ENCODE data around the gene SLCO1B1.

Gene SLCO1B1

DNA sequence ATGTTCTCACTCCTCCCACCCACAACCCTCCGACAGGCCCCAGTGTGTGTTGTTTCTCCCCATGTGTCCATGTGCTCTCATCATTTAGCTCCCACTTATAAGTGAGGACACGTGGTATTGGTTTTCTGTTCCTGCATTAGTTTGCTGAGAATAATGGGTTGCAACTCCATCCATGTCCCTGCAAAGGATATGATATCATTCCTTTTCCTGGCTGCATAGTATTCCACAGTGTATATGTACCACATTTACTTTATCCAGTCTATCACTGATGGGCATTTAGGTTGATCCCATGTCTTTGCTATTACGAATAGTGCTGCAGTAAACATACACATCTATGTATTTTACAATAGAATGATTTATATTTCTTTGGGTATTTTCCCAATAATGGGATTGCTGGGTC lies 126.2 kb downstream of the SLCO1B1 start:
- H3K9me3 ChIP-seq (ENCODE audit: insufficient read depth, low read depth, low read length) = no peaks in the 10 kb centered on the region
- H3K4ac ChIP-seq (ENCODE audit: low read depth, low read length) = no peak overlapping the region
- H3K79me2 ChIP-seq (ENCODE audit: control insufficient read depth, insufficient read depth, low read length, poor library complexity) = no peaks in the 10 kb centered on the region
- H2BK120ac ChIP-seq (ENCODE audit: insufficient read depth, low read length, poor library complexity) = no peak overlapping the region
- H3K23ac ChIP-seq (ENCODE audit: low read length) = no peak overlapping the region
- H3K27ac ChIP-seq (ENCODE audit: low read depth, low read length) = no peak overlapping the region
- H3K9ac ChIP-seq (ENCODE audit: low read length) = no peak overlapping the region
- H3K4me2 ChIP-seq (ENCODE audit: low read length) = no peak overlapping the region
- no peak overlapping the region for H2BK12ac ChIP-seq (ENCODE audit: low read length)
- no peak overlapping the region for H3K4me3 ChIP-seq (ENCODE audit: low read depth, low read length)
- H4K8ac ChIP-seq (ENCODE audit: low read depth, low read length) = no peak overlapping the region
- no peaks in the 10 kb centered on the region for H3K27me3 ChIP-seq (ENCODE audit: insufficient read depth, low read length)
- H4K91ac ChIP-seq (ENCODE audit: low read depth, low read length) = no peak overlapping the region
- no peak overlapping the region for H3K14ac ChIP-seq (ENCODE audit: low read length)
- no peak overlapping the region for H2BK5ac ChIP-seq (ENCODE audit: low read depth, low read length, poor library complexity)
- WGBS (ENCODE audit: extremely low coverage, insufficient coverage, insufficient read length) = no CpG with 5 or more reads among the region's 3 CpGs
- H3K79me1 ChIP-seq (ENCODE audit: low read length) = no peaks in the 10 kb centered on the region
- H3K4me1 ChIP-seq (ENCODE audit: control insufficient read depth in 1 of 2, insufficient read depth in 2 of 2, low read length in 2 of 2) = no peaks in the 10 kb centered on the region
- no peak overlapping the region for H2AK5ac ChIP-seq (ENCODE audit: low read length)
- H3K36me3 ChIP-seq (ENCODE audit: control insufficient read depth in 1 of 2, insufficient read depth in 2 of 2, low read length in 2 of 2) = peaks cover 0 to 2% of the 10 kb centered on the region in 2 experiments
- DNase-seq = no peak
- no peak overlapping the region for H2AFZ ChIP-seq (ENCODE audit: insufficient read depth, low read length, poor library complexity)
- H4K12ac ChIP-seq (ENCODE audit: low read depth, low read length) = no peak overlapping the region
- no peak overlapping the region for H3K18ac ChIP-seq (ENCODE audit: low read length)

DNA sequence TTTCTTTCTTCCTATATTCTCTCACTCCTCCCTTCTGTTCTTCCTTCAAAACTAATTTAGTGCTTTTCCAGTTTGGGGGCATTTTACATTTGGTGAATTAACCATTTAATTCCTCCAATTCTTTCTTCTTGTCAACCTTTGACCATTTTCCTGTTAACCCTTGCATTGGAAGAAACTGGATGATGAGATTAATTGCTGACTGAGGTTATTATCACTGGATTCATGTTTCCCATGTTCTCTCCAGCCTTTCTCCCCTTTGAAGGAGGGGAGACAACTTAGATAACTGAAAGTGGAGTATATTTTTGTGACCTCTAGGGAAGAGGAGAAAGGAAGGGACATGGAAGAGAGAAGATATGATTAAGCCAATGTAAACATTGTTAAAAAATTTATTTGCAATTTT lies 133.2 kb downstream of the SLCO1B1 start:
- no peaks in the 10 kb centered on the region for H3K27me3 ChIP-seq (ENCODE audit: insufficient read depth, low read length)
- no peak overlapping the region for H2BK12ac ChIP-seq (ENCODE audit: low read length)
- H3K9me3 ChIP-seq (ENCODE audit: insufficient read depth, low read depth, low read length) = peaks cover 6% of the 10 kb centered on the region
- H2AFZ ChIP-seq (ENCODE audit: insufficient read depth, low read length, poor library complexity) = no peak overlapping the region
- H3K4me3 ChIP-seq (ENCODE audit: low read depth, low read length) = no peak overlapping the region
- no peak overlapping the region for H4K91ac ChIP-seq (ENCODE audit: low read depth, low read length)
- no peak overlapping the region for H3K4ac ChIP-seq (ENCODE audit: low read depth, low read length)
- no peak overlapping the region for H3K27ac ChIP-seq (ENCODE audit: low read depth, low read length)
- H3K18ac ChIP-seq (ENCODE audit: low read length) = no peak overlapping the region
- H4K8ac ChIP-seq (ENCODE audit: low read depth, low read length) = no peak overlapping the region
- H3K79me2 ChIP-seq (ENCODE audit: control insufficient read depth, insufficient read depth, low read length, poor library complexity) = no peaks in the 10 kb centered on the region
- H2BK5ac ChIP-seq (ENCODE audit: low read depth, low read length, poor library complexity) = no peak overlapping the region
- no peaks in the 10 kb centered on the region for H3K4me1 ChIP-seq (ENCODE audit: control insufficient read depth in 1 of 2, insufficient read depth in 2 of 2, low read length in 2 of 2)
- H2AK5ac ChIP-seq (ENCODE audit: low read length) = no peak overlapping the region
- H3K9ac ChIP-seq (ENCODE audit: low read length) = no peak overlapping the region
- no peaks in the 10 kb centered on the region for H3K79me1 ChIP-seq (ENCODE audit: low read length)
- DNase-seq = no peak
- peaks cover 0 to 2% of the 10 kb centered on the region in 2 experiments for H3K36me3 ChIP-seq (ENCODE audit: control insufficient read depth in 1 of 2, insufficient read depth in 2 of 2, low read length in 2 of 2)
- H3K23ac ChIP-seq (ENCODE audit: low read length) = no peak overlapping the region
- no peak overlapping the region for H3K4me2 ChIP-seq (ENCODE audit: low read length)
- no peak overlapping the region for H2BK120ac ChIP-seq (ENCODE audit: insufficient read depth, low read length, poor library complexity)
- no peak overlapping the region for H4K12ac ChIP-seq (ENCODE audit: low read depth, low read length)
- no peak overlapping the region for H3K14ac ChIP-seq (ENCODE audit: low read length)

DNA sequence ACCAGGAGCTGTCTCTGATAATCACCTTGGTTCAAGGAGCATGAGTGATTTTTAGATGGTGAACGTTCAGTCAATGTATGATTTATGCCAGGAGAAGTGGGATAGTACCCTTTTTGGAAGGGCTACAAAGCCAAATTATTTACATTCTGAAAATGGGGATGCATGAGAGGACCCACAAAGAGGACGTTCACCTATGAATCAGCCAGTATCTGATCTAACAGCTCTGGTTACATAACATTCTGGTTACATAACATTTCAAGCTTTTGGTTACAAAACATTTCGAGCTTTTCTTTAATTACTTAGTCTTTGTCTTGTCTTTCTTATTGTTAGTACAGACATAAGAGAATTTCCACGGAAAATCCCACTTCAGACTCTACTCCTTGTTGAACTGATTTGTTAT lies 134.9 kb downstream of the SLCO1B1 start:
- no peak overlapping the region for H3K27ac ChIP-seq (ENCODE audit: low read depth, low read length)
- no peak overlapping the region for H2AK5ac ChIP-seq (ENCODE audit: low read length)
- no peak overlapping the region for H4K91ac ChIP-seq (ENCODE audit: low read depth, low read length)
- H2BK5ac ChIP-seq (ENCODE audit: low read depth, low read length, poor library complexity) = no peak overlapping the region
- peaks cover 6% of the 10 kb centered on the region for H3K9me3 ChIP-seq (ENCODE audit: insufficient read depth, low read depth, low read length)
- H3K23ac ChIP-seq (ENCODE audit: low read length) = no peak overlapping the region
- no peak overlapping the region for H2BK120ac ChIP-seq (ENCODE audit: insufficient read depth, low read length, poor library complexity)
- H3K18ac ChIP-seq (ENCODE audit: low read length) = no peak overlapping the region
- H3K9ac ChIP-seq (ENCODE audit: low read length) = no peak overlapping the region
- H3K79me1 ChIP-seq (ENCODE audit: low read length) = no peaks in the 10 kb centered on the region
- no peak overlapping the region for H4K8ac ChIP-seq (ENCODE audit: low read depth, low read length)
- DNase-seq = no peak
- H3K36me3 ChIP-seq (ENCODE audit: control insufficient read depth in 1 of 2, insufficient read depth in 2 of 2, low read length in 2 of 2) = peaks cover 0 to 2% of the 10 kb centered on the region in 2 experiments
- no peak overlapping the region for H3K4me2 ChIP-seq (ENCODE audit: low read length)
- no peaks in the 10 kb centered on the region for H3K27me3 ChIP-seq (ENCODE audit: insufficient read depth, low read length)
- H3K79me2 ChIP-seq (ENCODE audit: control insufficient read depth, insufficient read depth, low read length, poor library complexity) = no peaks in the 10 kb centered on the region
- no peak overlapping the region for H4K12ac ChIP-seq (ENCODE audit: low read depth, low read length)
- WGBS (ENCODE audit: extremely low coverage, insufficient coverage, insufficient read length) = no CpG with 5 or more reads among the region's 4 CpGs
- H2AFZ ChIP-seq (ENCODE audit: insufficient read depth, low read length, poor library complexity) = no peak overlapping the region
- H3K4me1 ChIP-seq (ENCODE audit: control insufficient read depth in 1 of 2, insufficient read depth in 2 of 2, low read length in 2 of 2) = no peaks in the 10 kb centered on the region
- H2BK12ac ChIP-seq (ENCODE audit: low read length) = no peak overlapping the region
- no peak overlapping the region for H3K4me3 ChIP-seq (ENCODE audit: low read depth, low read length)
- H3K14ac ChIP-seq (ENCODE audit: low read length) = no peak overlapping the region
- no peak overlapping the region for H3K4ac ChIP-seq (ENCODE audit: low read depth, low read length)

DNA sequence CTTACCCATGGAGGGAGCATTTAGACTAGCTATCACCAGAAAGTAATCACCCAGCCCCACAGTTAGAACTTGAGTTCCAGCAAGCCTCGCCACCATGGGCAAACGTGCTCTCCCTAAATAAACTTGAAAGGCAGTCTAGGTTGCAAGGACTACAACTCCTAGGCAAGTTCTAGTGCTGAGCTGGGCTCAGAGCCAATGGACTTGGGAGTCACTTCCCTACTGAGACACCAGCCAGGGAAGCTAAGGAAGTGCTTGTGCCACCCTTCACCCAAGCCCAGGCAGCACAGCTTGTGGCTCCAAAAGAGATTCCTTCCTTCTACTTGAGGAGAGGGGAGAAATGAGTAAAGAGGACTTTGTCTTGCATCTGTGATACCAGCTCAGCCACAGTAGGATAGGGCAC lies 145.8 kb downstream of the SLCO1B1 start:
- H2BK5ac ChIP-seq (ENCODE audit: low read depth, low read length, poor library complexity) = no peak overlapping the region
- no peak overlapping the region for H3K18ac ChIP-seq (ENCODE audit: low read length)
- no peak overlapping the region for H3K4ac ChIP-seq (ENCODE audit: low read depth, low read length)
- H3K79me1 ChIP-seq (ENCODE audit: low read length) = no peaks in the 10 kb centered on the region
- DNase-seq = no peak
- H3K9ac ChIP-seq (ENCODE audit: low read length) = no peak overlapping the region
- no peak overlapping the region for H2BK12ac ChIP-seq (ENCODE audit: low read length)
- no peaks in the 10 kb centered on the region for H3K4me1 ChIP-seq (ENCODE audit: control insufficient read depth in 1 of 2, insufficient read depth in 2 of 2, low read length in 2 of 2)
- no peak overlapping the region for H4K91ac ChIP-seq (ENCODE audit: low read depth, low read length)
- H2AFZ ChIP-seq (ENCODE audit: insufficient read depth, low read length, poor library complexity) = no peak overlapping the region
- no peaks in the 10 kb centered on the region for H3K79me2 ChIP-seq (ENCODE audit: control insufficient read depth, insufficient read depth, low read length, poor library complexity)
- H3K27me3 ChIP-seq (ENCODE audit: insufficient read depth, low read length) = no peaks in the 10 kb centered on the region
- no peak overlapping the region for H3K27ac ChIP-seq (ENCODE audit: low read depth, low read length)
- WGBS (ENCODE audit: extremely low coverage, insufficient coverage, insufficient read length) = no CpG with 5 or more reads among the region's 2 CpGs
- H3K36me3 ChIP-seq (ENCODE audit: control insufficient read depth in 1 of 2, insufficient read depth in 2 of 2, low read length in 2 of 2) = no peaks in the 10 kb centered on the region
- H4K8ac ChIP-seq (ENCODE audit: low read depth, low read length) = no peak overlapping the region
- H3K9me3 ChIP-seq (ENCODE audit: insufficient read depth, low read depth, low read length) = no peaks in the 10 kb centered on the region
- H3K4me3 ChIP-seq (ENCODE audit: low read depth, low read length) = no peak overlapping the region
- H4K12ac ChIP-seq (ENCODE audit: low read depth, low read length) = no peak overlapping the region
- no peak overlapping the region for H2BK120ac ChIP-seq (ENCODE audit: insufficient read depth, low read length, poor library complexity)
- no peak overlapping the region for H3K23ac ChIP-seq (ENCODE audit: low read length)
- no peak overlapping the region for H2AK5ac ChIP-seq (ENCODE audit: low read length)
- no peak overlapping the region for H3K14ac ChIP-seq (ENCODE audit: low read length)
- H3K4me2 ChIP-seq (ENCODE audit: low read length) = no peak overlapping the region
